NCI-H1694 treated with DMSO at 0.1 percent for 48 hours (cell line): ENCODE results near the gene GJC2.
A peak's percentile ranks its signal among the peaks of the same experiment; 100 is the strongest.
"Not testable (repeated sequence)": the region's sequence is repeated elsewhere in the genome, so short reads cannot be mapped to it uniquely, and the experiment has no call there.

Experiments
- DNase-seq: peaks from one replicate; lab custom pipeline; 2025; lab: John Stamatoyannopoulos, UW

The GJC2 gene

GRCh38 chr1:228149406-228150119 lies at the start of gene GJC2:
Gene GJC2, plus strand, starts transcription at chr1:228149930. Its CDS starts 7,829 bp downstream, at chr1:228157759.
- DNase-seq, result no peak

- no peak for DNase-seq
Observed at GRCh38 chr1:228100822-228101613, 48.7 kb upstream of the GJC2 start.

- no peak for DNase-seq
Observed at GRCh38 chr1:228101614-228101993, 48.1 kb upstream of the GJC2 start.

- DNase-seq, result peak; percentile 30
Observed at GRCh38 chr1:228101994-228102790, 47.5 kb upstream of the GJC2 start.

- DNase-seq, result peak; percentile 89
Observed at GRCh38 chr1:228102791-228103620, 46.7 kb upstream of the GJC2 start, which contains the start of gene C1orf35. Gene C1orf35, minus strand, starts transcription at chr1:228103325. Its CDS starts 98 bp downstream, at chr1:228103227.

- DNase-seq, result no peak
Observed at GRCh38 chr1:228104526-228105269, 45.0 kb upstream of the GJC2 start.

GRCh38 chr1:228105270-228105995 lies 44.3 kb upstream of the GJC2 start:
- no peak for DNase-seq

- DNase-seq, result no peak
Observed at GRCh38 chr1:228105996-228106799, 43.5 kb upstream of the GJC2 start.

GRCh38 chr1:228106800-228107054 lies 43.0 kb upstream of the GJC2 start:
- no peak for DNase-seq

- no peak for DNase-seq
Observed at GRCh38 chr1:228107636-228108035, 42.1 kb upstream of the GJC2 start.

- no peak for DNase-seq
Observed at GRCh38 chr1:228108055-228108690, 41.6 kb upstream of the GJC2 start.

- no peak for DNase-seq
Observed at GRCh38 chr1:228108742-228109072, 41.0 kb upstream of the GJC2 start.

- DNase-seq, result peak; percentile 82
Observed at GRCh38 chr1:228109073-228109961, 40.4 kb upstream of the GJC2 start, which contains the start of gene MRPL55. Gene MRPL55, minus strand, starts transcription at chr1:228109299. Its CDS starts 1,039 bp downstream, at chr1:228108260.

GRCh38 chr1:228109962-228110488 lies 39.7 kb upstream of the GJC2 start:
- no peak for DNase-seq

GRCh38 chr1:228110556-228110955 lies 39.2 kb upstream of the GJC2 start:
- no peak for DNase-seq

GRCh38 chr1:228111315-228111714 lies 38.4 kb upstream of the GJC2 start:
- not testable (repeated sequence) for DNase-seq

- DNase-seq, result no peak
Observed at GRCh38 chr1:228112167-228112566, 37.6 kb upstream of the GJC2 start.

- DNase-seq, result no peak
Observed at GRCh38 chr1:228112617-228113016, 37.1 kb upstream of the GJC2 start.
